Smooth muscle cell (in vitro differentiated cells): ENCODE measurements around the gene BPIFB2. TPM values are rescaled to one million over a fixed set of nuclear protein-coding genes. Genes with fewer than 3 reads are reported as not detected.

ENCODE experiments used
- DNase-seq: peaks from one replicate; lab custom pipeline; 2025; ENCODE audit not compliant: unreplicated experiment; lab: John Stamatoyannopoulos, UW
- H2AFZ ChIP-seq: fragments of 200-600 bp; sonication (generic); 2 replicates; pipeline ENCODE4 v1.6.0; 2016; ENCODE audit warnings: antibody characterized with exemption, low read depth, mild to moderate bottlenecking
- H3F3A ChIP-seq: fragments of 200-600 bp; sonication (generic); 2 replicates; pipeline ENCODE4 v1.6.0; 2017; ENCODE audit warnings: antibody characterized with exemption, low read depth
- H3K27ac ChIP-seq: fragments of 200-600 bp; sonication (generic); 2 replicates; pipeline ENCODE4 v1.5.1; 2016; ENCODE audit warnings: low read depth, mild to moderate bottlenecking
- H3K27me3 ChIP-seq: fragments of 200-600 bp; sonication (generic); 2 replicates; pipeline ENCODE4 v1.6.1; 2016; ENCODE audit warnings: low read depth, mild to moderate bottlenecking
- H3K36me3 ChIP-seq: fragments of 200-600 bp; sonication (generic); 2 replicates; pipeline ENCODE4 v1.5.1; 2016; ENCODE audit warnings: low read depth
- H3K4me1 ChIP-seq: fragments of 200-600 bp; sonication (generic); 2 replicates; pipeline ENCODE4 v1.5.1; 2016; ENCODE audit warnings: low read depth
- H3K4me2 ChIP-seq: fragments of 200-600 bp; sonication (generic); 2 replicates; pipeline ENCODE4 v1.6.0; 2016; ENCODE audit warnings: mild to moderate bottlenecking
- H3K4me3 ChIP-seq: fragments of 200-600 bp; sonication (generic); 2 replicates; pipeline ENCODE4 v1.5.1; 2016; ENCODE audit warnings: mild to moderate bottlenecking
- H3K79me2 ChIP-seq: fragments of 200-600 bp; sonication (generic); 2 replicates; pipeline ENCODE4 v1.6.0; 2016; ENCODE audit warnings: low read depth, mild to moderate bottlenecking
- H3K9ac ChIP-seq: fragments of 200-600 bp; sonication (generic); 2 replicates; pipeline ENCODE4 v1.6.0; 2016; ENCODE audit warnings: low read depth
- H3K9me3 ChIP-seq: fragments of 200-600 bp; sonication (generic); replicated peaks from 2 replicates; pipeline ENCODE4 v1.5.1; 2016; ENCODE audit warnings: low read depth
- H4K20me1 ChIP-seq: fragments of 200-600 bp; sonication (generic); 2 replicates; pipeline ENCODE4 v1.6.0; 2016; ENCODE audit warnings: low read depth
- WGBS: methylation state at CpG from one replicate; pipeline ENCODE4 v1.1.7; 2016; ENCODE audit warnings: low lambda C conversion rate; 5-methylcytosine and 5-hydroxymethylcytosine counted together
- polyA plus RNA-seq: library from polyadenylated mRNA; unstranded; fragments of >200 nt; fragmentation: Nextera tagmentation; extraction: Ambion mirVana; gene quantifications from 2 replicates; pipeline ENCODE4 v1.2.1, GENCODE V29; 2016
- total RNA-seq: library from RNA; depleted of rRNA; stranded (reverse); fragments of >200 nt; gene quantifications from 2 replicates; pipeline ENCODE4 v1.2.3, GENCODE V29; 2014
- TF ChIP-seq, protein P1 (sequence below): fragments of 200-600 bp; sonication (generic); IDR thresholded peaks from 2 replicates; pipeline ENCODE4 v1.5.1; 2017; ENCODE audit warnings: borderline replicate concordance, mild to moderate bottlenecking, antibody characterized with exemption; ENCODE audit not compliant: insufficient read depth, poor library complexity, severe bottlenecking

The BPIFB2 gene
- total and polyA plus RNA-seq, 2 experiments from 2014 or later = not detected

- Histone ChIP-seq H3K27me3 (no peaks in the 10 kb centered on the region), H3K9ac (no peak overlapping the region), H3K4me2 (no peak overlapping the region), H3F3A (no peaks in the 10 kb centered on the region), H3K4me1 (peaks cover 5% of the 10 kb centered on the region), H3K27ac (no peak overlapping the region), H3K36me3 (no peaks in the 10 kb centered on the region), H3K9me3 (no peaks in the 10 kb centered on the region), H3K79me2 (no peaks in the 10 kb centered on the region), H3K4me3 (no peak overlapping the region), H4K20me1 (no peaks in the 10 kb centered on the region), H2AFZ (no peak overlapping the region)
- 74% methylated on average over 9 of the region's 9 CpGs for WGBS
- TF ChIP-seq, protein P1, sequence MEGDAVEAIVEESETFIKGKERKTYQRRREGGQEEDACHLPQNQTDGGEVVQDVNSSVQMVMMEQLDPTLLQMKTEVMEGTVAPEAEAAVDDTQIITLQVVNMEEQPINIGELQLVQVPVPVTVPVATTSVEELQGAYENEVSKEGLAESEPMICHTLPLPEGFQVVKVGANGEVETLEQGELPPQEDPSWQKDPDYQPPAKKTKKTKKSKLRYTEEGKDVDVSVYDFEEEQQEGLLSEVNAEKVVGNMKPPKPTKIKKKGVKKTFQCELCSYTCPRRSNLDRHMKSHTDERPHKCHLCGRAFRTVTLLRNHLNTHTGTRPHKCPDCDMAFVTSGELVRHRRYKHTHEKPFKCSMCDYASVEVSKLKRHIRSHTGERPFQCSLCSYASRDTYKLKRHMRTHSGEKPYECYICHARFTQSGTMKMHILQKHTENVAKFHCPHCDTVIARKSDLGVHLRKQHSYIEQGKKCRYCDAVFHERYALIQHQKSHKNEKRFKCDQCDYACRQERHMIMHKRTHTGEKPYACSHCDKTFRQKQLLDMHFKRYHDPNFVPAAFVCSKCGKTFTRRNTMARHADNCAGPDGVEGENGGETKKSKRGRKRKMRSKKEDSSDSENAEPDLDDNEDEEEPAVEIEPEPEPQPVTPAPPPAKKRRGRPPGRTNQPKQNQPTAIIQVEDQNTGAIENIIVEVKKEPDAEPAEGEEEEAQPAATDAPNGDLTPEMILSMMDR = no peak
- no peak for DNase-seq
Observed at GRCh38 chr20:32979201-32979998, 28.1 kb upstream of the BPIFB2 start.

GRCh38 chr20:32980131-32980941 is 27.2 kb upstream of the BPIFB2 start:
- 52% methylated on average over 19 of the region's 19 CpGs for WGBS

GRCh38 chr20:32980990-32981389 is 26.5 kb upstream of the BPIFB2 start:
- Histone ChIP-seq H4K20me1 (no peaks in the 10 kb centered on the region), H3K27ac (no peak overlapping the region), H3K4me2 (no peak overlapping the region), H3K79me2 (no peaks in the 10 kb centered on the region), H3K36me3 (no peaks in the 10 kb centered on the region), H3K4me3 (no peak overlapping the region), H2AFZ (no peak overlapping the region), H3K4me1 (peaks cover 5% of the 10 kb centered on the region), H3K9ac (no peak overlapping the region), H3F3A (no peaks in the 10 kb centered on the region), H3K27me3 (no peaks in the 10 kb centered on the region), H3K9me3 (no peaks in the 10 kb centered on the region)
- TF ChIP-seq, protein P1 = no peak
- 91% methylated on average over 6 of the region's 6 CpGs for WGBS
- no peak for DNase-seq

More at GRCh38 chr20:32980131-32980941, 27.2 kb upstream of the BPIFB2 start:
- DNase-seq = no peak
- Histone ChIP-seq H3K79me2 (no peaks in the 10 kb centered on the region), H3K27ac (no peak overlapping the region), H2AFZ (no peak overlapping the region), H3K36me3 (no peaks in the 10 kb centered on the region), H3K4me3 (no peak overlapping the region), H4K20me1 (no peaks in the 10 kb centered on the region), H3F3A (no peaks in the 10 kb centered on the region), H3K9ac (no peak overlapping the region), H3K27me3 (no peaks in the 10 kb centered on the region), H3K4me2 (peak overlapping the region; percentile 65), H3K4me1 (peaks cover 5% of the 10 kb centered on the region), H3K9me3 (no peaks in the 10 kb centered on the region)
- TF ChIP-seq, protein P1 = no peak
